Measurements from ENCODE around the gene PRPF40B.

Gene PRPF40B

GRCh38 chr12:49687941-49688340 is 64.6 kb downstream of the PRPF40B start:
- no peak for DNase-seq (ENCODE audit: low spot score)

DNA sequence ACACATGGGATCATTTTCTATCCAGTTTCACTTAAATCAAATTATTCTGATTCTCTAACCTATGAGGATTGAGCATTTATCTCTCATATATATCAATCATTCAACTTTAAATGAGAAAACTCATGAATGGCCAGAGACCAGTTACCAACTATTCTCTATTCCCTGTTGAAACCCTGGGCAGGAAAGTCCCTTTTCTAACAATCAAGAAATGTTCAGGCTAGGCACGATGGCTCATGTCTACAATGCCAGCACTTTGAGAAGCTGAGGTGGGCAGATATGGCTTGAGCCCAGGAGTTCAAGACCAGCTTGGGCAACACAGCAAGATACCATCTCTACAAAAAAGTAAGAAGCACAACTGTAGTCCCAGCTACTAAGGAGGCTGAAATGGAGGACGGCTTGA is 65.9 kb downstream of the PRPF40B start:
- DNase-seq (ENCODE audit: low spot score) = no peak

GRCh38 chr12:49689785-49690184 is 66.4 kb downstream of the PRPF40B start:
- DNase-seq (ENCODE audit: low spot score) = no peak

DNA sequence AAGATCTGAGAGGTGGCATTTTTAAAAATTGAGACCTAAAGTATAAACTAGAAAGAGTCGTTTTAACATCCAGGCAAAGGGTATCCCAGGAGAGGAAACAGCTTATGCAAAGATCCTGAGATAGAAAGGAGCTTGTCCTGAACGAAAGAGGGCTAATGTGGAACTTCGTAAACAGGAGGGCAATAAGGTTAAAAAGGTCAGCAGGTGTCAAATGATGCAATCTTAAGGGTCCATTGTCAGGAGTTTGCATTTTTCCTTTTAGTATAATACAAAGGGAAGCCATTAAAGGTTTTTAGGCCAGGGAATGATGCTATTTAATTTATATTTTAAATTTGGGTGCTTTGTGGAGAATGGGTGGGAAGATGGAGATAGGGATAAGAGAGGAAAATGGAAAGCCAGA is 69.5 kb downstream of the PRPF40B start:
- DNase-seq (ENCODE audit: low spot score) = no peak

- no peak for DNase-seq (ENCODE audit: low spot score)
Observed at GRCh38 chr12:49693931-49694444, 70.6 kb downstream of the PRPF40B start.
